GM12872 (cell line): ENCODE results near the gene NUP205.

ENCODE experiments used
- TF ChIP-seq, protein P1 (sequence below): IDR thresholded peaks from 3 replicates; pipeline ENCODE4 v1.5.1; 2011; ENCODE audit warnings: low read depth, mild to moderate bottlenecking, low read length, moderate library complexity; ENCODE audit not compliant: insufficient read depth

The NUP205 gene

DNA sequence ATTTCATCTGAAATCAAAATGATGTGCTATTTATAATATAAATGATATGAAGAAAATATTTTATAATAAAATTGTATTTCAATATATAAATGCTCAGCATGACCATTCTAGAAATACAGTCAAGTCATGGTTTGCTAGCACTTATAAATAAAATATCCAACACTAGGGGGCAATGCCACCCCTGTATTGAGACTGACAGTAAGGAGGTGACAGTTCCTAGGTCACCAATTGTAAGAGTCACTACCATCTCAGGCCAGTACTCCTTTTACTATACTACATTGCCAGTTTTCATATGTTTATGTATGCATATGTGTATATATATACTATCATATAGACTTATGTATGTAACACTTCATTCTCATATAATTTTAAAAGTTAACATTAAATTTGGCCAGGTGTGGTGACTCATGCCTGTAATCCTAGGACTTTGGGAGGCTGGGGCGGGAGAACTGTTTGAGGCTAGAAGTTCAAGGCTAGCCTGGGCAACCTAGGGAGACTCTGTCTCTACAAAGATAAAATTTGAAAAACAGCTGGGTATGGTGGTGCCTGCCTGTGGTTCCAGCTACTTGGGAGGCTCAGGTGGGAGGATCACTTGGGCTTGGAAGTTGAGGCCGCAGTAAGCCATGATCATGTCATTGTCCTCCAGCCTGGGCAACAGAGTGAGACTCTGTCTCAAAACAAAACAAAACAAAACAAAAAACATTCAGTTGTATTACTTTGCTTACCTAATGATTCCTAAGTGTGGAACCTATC, 45.4 kb upstream of the NUP205 start:
- TF ChIP-seq, protein P1, sequence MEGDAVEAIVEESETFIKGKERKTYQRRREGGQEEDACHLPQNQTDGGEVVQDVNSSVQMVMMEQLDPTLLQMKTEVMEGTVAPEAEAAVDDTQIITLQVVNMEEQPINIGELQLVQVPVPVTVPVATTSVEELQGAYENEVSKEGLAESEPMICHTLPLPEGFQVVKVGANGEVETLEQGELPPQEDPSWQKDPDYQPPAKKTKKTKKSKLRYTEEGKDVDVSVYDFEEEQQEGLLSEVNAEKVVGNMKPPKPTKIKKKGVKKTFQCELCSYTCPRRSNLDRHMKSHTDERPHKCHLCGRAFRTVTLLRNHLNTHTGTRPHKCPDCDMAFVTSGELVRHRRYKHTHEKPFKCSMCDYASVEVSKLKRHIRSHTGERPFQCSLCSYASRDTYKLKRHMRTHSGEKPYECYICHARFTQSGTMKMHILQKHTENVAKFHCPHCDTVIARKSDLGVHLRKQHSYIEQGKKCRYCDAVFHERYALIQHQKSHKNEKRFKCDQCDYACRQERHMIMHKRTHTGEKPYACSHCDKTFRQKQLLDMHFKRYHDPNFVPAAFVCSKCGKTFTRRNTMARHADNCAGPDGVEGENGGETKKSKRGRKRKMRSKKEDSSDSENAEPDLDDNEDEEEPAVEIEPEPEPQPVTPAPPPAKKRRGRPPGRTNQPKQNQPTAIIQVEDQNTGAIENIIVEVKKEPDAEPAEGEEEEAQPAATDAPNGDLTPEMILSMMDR: peak; percentile 61; the same call in 2 of the 3 replicates

- TF ChIP-seq, protein P1: no peak
Measured at GRCh38 chr7:135514856-135515255, 42.9 kb upstream of the NUP205 start.

DNA sequence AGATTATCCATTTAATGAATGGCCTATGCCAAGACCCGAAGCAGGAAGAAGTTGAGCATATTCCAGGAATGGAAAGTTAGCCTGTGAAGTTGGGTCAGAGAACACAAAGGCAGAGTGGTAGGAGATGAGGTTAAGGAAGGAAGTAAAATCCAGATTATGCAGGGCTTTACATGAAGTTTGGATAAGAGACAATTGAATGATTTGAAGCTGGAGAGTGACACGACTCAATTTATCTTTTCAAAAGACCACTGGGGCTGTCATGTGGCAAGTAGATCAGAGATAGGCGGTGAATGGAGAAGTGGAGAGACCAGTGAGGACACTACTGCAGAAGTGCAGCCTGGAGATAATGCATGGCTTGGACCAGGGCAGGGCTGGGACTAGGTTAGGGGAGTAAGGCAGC, 40.7 kb upstream of the NUP205 start:
- TF ChIP-seq, protein P1: no peak

DNA sequence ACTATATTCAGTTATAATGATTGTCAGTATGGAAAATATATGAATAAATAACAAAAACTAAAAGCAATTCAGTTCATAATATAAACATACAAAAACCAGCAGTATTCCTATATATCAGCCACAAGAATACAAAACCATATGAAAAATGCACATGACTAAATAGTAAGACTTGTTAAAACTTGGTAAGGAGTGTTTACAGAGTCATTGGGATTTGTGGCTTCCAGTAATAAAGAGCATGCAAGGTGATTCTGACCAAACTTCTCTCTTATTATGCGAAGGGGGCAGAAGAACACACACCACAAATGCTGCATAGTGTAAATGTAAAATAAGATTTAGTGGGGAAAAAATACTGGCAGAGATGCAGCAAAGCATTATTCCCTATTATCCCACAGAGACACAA, 39.0 kb upstream of the NUP205 start:
- TF ChIP-seq, protein P1: no peak

DNA sequence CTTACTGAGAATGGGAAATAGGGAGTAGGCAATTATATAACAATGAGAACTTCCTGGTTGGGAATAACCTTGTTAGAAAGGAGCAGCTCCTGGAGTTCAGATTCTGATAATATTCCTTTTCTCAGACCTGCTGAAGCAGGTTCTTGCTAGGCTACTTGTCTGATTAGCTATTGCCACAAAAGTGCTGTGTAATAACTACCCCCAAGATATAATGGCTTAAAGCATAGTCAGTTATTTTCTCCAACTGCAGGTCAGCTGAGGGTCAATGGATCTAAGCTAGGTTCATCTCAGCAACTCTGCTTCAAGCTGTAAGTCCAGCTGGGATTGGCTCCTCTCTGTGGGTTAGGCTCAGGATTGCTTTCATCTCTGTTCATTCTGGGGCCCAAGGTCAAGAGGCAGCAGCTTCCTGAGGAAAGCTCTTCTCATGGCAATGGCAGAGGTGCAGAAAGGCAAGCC, 38.5 kb upstream of the NUP205 start:
- TF ChIP-seq, protein P1: no peak

DNA sequence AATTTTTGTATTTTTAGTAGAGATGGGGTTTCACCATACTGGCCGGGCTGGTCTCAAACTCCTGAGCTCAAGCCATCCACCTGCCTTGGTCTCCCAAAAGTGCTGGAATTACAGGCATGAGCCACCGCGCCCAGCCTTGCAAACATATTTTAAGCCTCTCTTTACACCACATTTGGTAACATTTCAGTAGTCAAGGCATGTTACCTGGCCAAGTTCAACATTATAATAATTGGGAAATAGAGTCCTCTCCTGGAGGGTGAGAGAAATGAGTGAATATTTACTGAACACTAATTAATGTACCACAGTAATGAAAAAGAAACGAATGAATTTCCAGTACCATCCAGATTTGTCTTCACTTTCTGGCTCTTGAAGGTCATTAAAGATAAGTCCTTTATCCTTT, 37.8 kb upstream of the NUP205 start:
- TF ChIP-seq, protein P1: no peak

DNA sequence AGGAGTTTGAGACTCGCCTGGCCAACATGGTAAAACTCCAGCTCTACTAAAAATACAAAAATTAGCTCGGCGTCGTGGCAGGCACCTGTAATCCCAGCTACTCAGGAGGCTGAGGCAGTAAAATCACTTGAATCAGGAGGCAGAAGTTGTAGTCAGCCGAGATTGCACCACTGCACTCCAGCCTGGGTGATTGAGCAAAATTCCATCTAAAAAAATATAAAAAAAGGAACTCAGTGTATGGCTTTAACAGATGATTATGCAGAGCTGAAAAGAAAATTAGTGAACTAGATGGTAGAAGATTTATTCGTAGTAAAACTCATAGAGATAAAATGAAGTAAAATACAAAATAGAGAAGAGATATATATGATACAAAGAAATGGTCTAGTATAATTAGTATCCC, 35.2 kb upstream of the NUP205 start:
- TF ChIP-seq, protein P1: no peak
